H1 (cell line): Measurements from ENCODE around the gene NINJ2. TPM values are rescaled to one million over a fixed set of nuclear protein-coding genes. Genes with fewer than 3 reads are reported as not detected.

Experiments
- CTCF ChIA-PET: fragments of 300-600 bp; sonication (Branson Sonifier 250); formaldehyde crosslinking; loops from one replicate; lab custom pipeline; 2021; ENCODE audit not compliant: partially characterized antibody; lab: Charles Lee
- POLR2A ChIA-PET: fragments of 300-600 bp; sonication (Branson Sonifier 250); formaldehyde crosslinking; loops from one replicate; lab custom pipeline; 2021; ENCODE audit warnings: inconsistent platforms; ENCODE audit not compliant: partially characterized antibody; lab: Charles Lee
- DNase-seq, 2 experiments: peaks; one replicate each; pipeline versions ENCODE4 v3.0.0 to v3.0.0-alpha.2; 2010 to 2022; ENCODE audit warnings: low spot score in 2 of 2, low read depth in 1 of 2, mixed read lengths in 1 of 2
- FAIRE-seq: peaks from 2 replicates; lab custom pipeline; 2011; peaks lifted over from hg19 to GRCh38; lab: Jason Lieb, UNC
- H2AFZ ChIP-seq: 2 replicates; pipeline ENCODE4 v1.8.1; 2012; ENCODE audit warnings: low read length, inconsistent platforms
- H2AK5ac ChIP-seq: 2 replicates; pipeline ENCODE4 v1.6.1; 2013; ENCODE audit warnings: low read depth, low read length
- H2BK120ac ChIP-seq: replicated peaks from 2 replicates; pipeline ENCODE3; 2013; ENCODE audit warnings: low read depth, low read length, inconsistent platforms
- H2BK12ac ChIP-seq: 2 replicates; pipeline ENCODE4 v1.6.1; 2013; ENCODE audit warnings: low read depth, low read length
- H2BK15ac ChIP-seq: 2 replicates; pipeline ENCODE4 v1.6.1; 2013; ENCODE audit warnings: low read length
- H2BK20ac ChIP-seq: 2 replicates; pipeline ENCODE4 v1.6.1; 2013; ENCODE audit warnings: low read length
- H2BK5ac ChIP-seq: 2 replicates; pipeline ENCODE4 v1.6.1; 2013; ENCODE audit warnings: low read depth, low read length
- H3K14ac ChIP-seq: 2 replicates; pipeline ENCODE4 v1.6.1; 2013; ENCODE audit warnings: inconsistent platforms; ENCODE audit not compliant: insufficient read length
- H3K18ac ChIP-seq: 2 replicates; pipeline ENCODE4 v1.6.1; 2013; ENCODE audit warnings: low read length; ENCODE audit errors: extremely low read depth
- H3K23ac ChIP-seq: 2 replicates; pipeline ENCODE4 v1.6.1; 2013; ENCODE audit warnings: inconsistent platforms; ENCODE audit not compliant: insufficient read length
- H3K23me2 ChIP-seq: 2 replicates; pipeline ENCODE4 v1.6.1; 2013; ENCODE audit warnings: low read depth, low read length
- H3K27ac ChIP-seq: 2 replicates; pipeline ENCODE4 v1.6.1; 2011; ENCODE audit warnings: low read depth, low read length, inconsistent platforms
- H3K27me3 ChIP-seq, 4 experiments: replicated peaks in 1 of 4; 1 replicate in 1 of 4; 2 replicates in 3 of 4; pipeline versions ENCODE4 v1.6.1 to v1.8.1; 2011 to 2013; ENCODE audit warnings: low read length in 3 of 4, mild to moderate bottlenecking in 3 of 4, inconsistent platforms in 2 of 4, mixed read lengths in 2 of 4, moderate library complexity in 1 of 4; ENCODE audit not compliant: control insufficient read depth in 3 of 4, insufficient read depth in 3 of 4; ENCODE audit errors: extremely low read depth in 1 of 4
- H3K36me3 ChIP-seq, 4 experiments: 2 replicates each; pipeline versions ENCODE4 v1.6.1 to v1.8.1; 2011 to 2013; ENCODE audit warnings: mild to moderate bottlenecking in 4 of 4, low read length in 3 of 4, moderate library complexity in 2 of 4, control low read depth in 1 of 4, inconsistent platforms in 1 of 4; ENCODE audit not compliant: insufficient read depth in 4 of 4, control insufficient read depth in 2 of 4
- H3K4ac ChIP-seq: replicated peaks from 2 replicates; pipeline ENCODE3; 2013; ENCODE audit warnings: low read length, low read depth, mixed read lengths, inconsistent platforms; ENCODE audit not compliant: insufficient read length
- H3K4me1 ChIP-seq, 4 experiments: replicated peaks in 1 of 4; 1 replicate in 1 of 4; 2 replicates in 3 of 4; pipeline versions ENCODE4 v1.6.1 to v1.8.1; 2011 to 2013; ENCODE audit warnings: low read length in 3 of 4, inconsistent platforms in 2 of 4, mixed read lengths in 1 of 4; ENCODE audit not compliant: insufficient read depth in 4 of 4, control insufficient read depth in 3 of 4
- H3K4me2 ChIP-seq, 2 experiments: 2 replicates each; pipeline versions ENCODE4 v1.6.1 to v1.8.1; 2011 to 2013; ENCODE audit warnings: low read depth in 2 of 2, low read length in 2 of 2, control low read depth in 1 of 2, inconsistent platforms in 1 of 2, mild to moderate bottlenecking in 1 of 2; ENCODE audit not compliant: insufficient read depth in 1 of 2
- H3K4me3 ChIP-seq, 4 experiments: fragments of 200-600, 300-600 bp in 1 of 4; sonication (generic), shearing (Covaris generic), sonication (Bioruptor Twin) in 1 of 4; 2 replicates each; pipeline versions ENCODE4 v1.5.1 to v1.8.1; 2011 to 2016; ENCODE audit warnings: low read length in 4 of 4, low read depth in 3 of 4, control low read depth in 2 of 4, inconsistent platforms in 2 of 4, mild to moderate bottlenecking in 2 of 4, mixed read lengths in 1 of 4, moderate library complexity in 1 of 4; ENCODE audit not compliant: insufficient read depth in 2 of 4; ENCODE audit errors: extremely low read depth in 1 of 4
- H3K56ac ChIP-seq: replicated peaks from 2 replicates; pipeline ENCODE3; 2013; ENCODE audit warnings: low read depth, mild to moderate bottlenecking, mixed read lengths, low read length, inconsistent platforms; ENCODE audit not compliant: insufficient read length
- H3K79me1 ChIP-seq: 2 replicates; pipeline ENCODE4 v1.6.1; 2013; ENCODE audit warnings: low read depth, low read length, control low read depth
- H3K79me2 ChIP-seq, 2 experiments: 2 replicates each; pipeline versions ENCODE4 v1.6.1 to v1.8.1; 2012 to 2013; ENCODE audit warnings: low read length in 2 of 2, mild to moderate bottlenecking in 2 of 2, inconsistent platforms in 1 of 2; ENCODE audit not compliant: insufficient read depth in 2 of 2, control insufficient read depth in 1 of 2
- H3K9ac ChIP-seq, 4 experiments: replicated peaks in 1 of 4; 1 replicate in 1 of 4; 2 replicates in 3 of 4; pipeline versions ENCODE4 v1.6.1 to v1.8.1; 2011 to 2013; ENCODE audit warnings: low read depth in 3 of 4, low read length in 3 of 4, control low read depth in 2 of 4, mild to moderate bottlenecking in 2 of 4, moderate library complexity in 2 of 4, inconsistent platforms in 1 of 4; ENCODE audit errors: extremely low read depth in 1 of 4
- H3K9me3 ChIP-seq, 2 experiments: 2 replicates each; pipeline versions ENCODE4 v1.6.1 to v1.8.1; 2012 to 2013; ENCODE audit warnings: mild to moderate bottlenecking in 2 of 2, moderate library complexity in 2 of 2, control low read depth in 1 of 2, inconsistent platforms in 1 of 2, low read depth in 1 of 2, low read length in 1 of 2, mixed read lengths in 1 of 2; ENCODE audit not compliant: insufficient read depth in 2 of 2
- H4K20me1 ChIP-seq, 2 experiments: replicated peaks in 1 of 2; 2 replicates each; pipeline versions ENCODE3 to v1.8.1; 2011 to 2013; ENCODE audit warnings: inconsistent platforms in 2 of 2, low read length in 2 of 2, mild to moderate bottlenecking in 1 of 2; ENCODE audit not compliant: insufficient read depth in 2 of 2, control insufficient read depth in 1 of 2
- H4K5ac ChIP-seq: 2 replicates; pipeline ENCODE4 v1.6.1; 2013; ENCODE audit warnings: low read length, low read depth, mixed read lengths, inconsistent platforms; ENCODE audit not compliant: insufficient read length
- H4K8ac ChIP-seq: 2 replicates; pipeline ENCODE4 v1.8.0; 2013; ENCODE audit warnings: mild to moderate bottlenecking, moderate library complexity, low read length, inconsistent platforms; ENCODE audit not compliant: insufficient read depth; ENCODE audit errors: extremely low read depth
- H4K91ac ChIP-seq: replicated peaks from 2 replicates; pipeline ENCODE3; 2013; ENCODE audit warnings: low read length, mixed read lengths, inconsistent platforms; ENCODE audit not compliant: insufficient read length
- BRCA1 ChIP-seq: IDR thresholded peaks from 2 replicates; pipeline ENCODE4 v1.6.1; 2012; ENCODE audit warnings: low read depth, low read length, improper control_type of control experiment
- GABPA ChIP-seq: IDR thresholded peaks from 2 replicates; pipeline ENCODE4 v1.6.1; 2011; ENCODE audit warnings: mild to moderate bottlenecking, low read length, moderate library complexity, borderline replicate concordance; ENCODE audit not compliant: insufficient read depth
- GTF2F1 ChIP-seq: IDR thresholded peaks from 2 replicates; pipeline ENCODE4 v1.6.1; 2012; ENCODE audit warnings: low read depth, low read length, improper control_type of control experiment, borderline replicate concordance
- KDM4A ChIP-seq: IDR thresholded peaks from one replicate; pipeline ENCODE4 v1.7.1; 2012; ENCODE audit warnings: low read depth, mild to moderate bottlenecking, moderate library complexity, low read length, inconsistent platforms; ENCODE audit not compliant: severe bottlenecking
- MAX ChIP-seq: IDR thresholded peaks from 2 replicates; pipeline ENCODE4 v1.6.1; 2012; ENCODE audit warnings: inconsistent platforms
- NANOG ChIP-seq: IDR thresholded peaks from 2 replicates; pipeline ENCODE4 v1.6.1; 2011; ENCODE audit warnings: low read length, low read depth, mild to moderate bottlenecking, inconsistent platforms; ENCODE audit not compliant: insufficient read depth, poor library complexity, severe bottlenecking
- RAD21 ChIP-seq, 2 experiments: IDR thresholded peaks in 1 of 2; conservative IDR thresholded peaks in 1 of 2; 2 replicates each; pipeline ENCODE4 v1.6.1; 2011; ENCODE audit warnings: low read depth in 2 of 2, low read length in 2 of 2, improper control_type of control experiment in 1 of 2, inconsistent platforms in 1 of 2, mild to moderate bottlenecking in 1 of 2, moderate library complexity in 1 of 2
- SIX5 ChIP-seq: IDR thresholded peaks from 2 replicates; pipeline ENCODE4 v1.6.1; 2011; ENCODE audit warnings: mild to moderate bottlenecking, low read depth, low read length
- WGBS, 2 experiments: shearing (Covaris generic) in 1 of 2; methylation state at CpG; one replicate each; pipeline versions ENCODE4 v1.1.6 to v1.1.7; 2013 to 2015; ENCODE audit warnings: low lambda C conversion rate in 2 of 2, mixed read lengths in 2 of 2, inconsistent platforms in 1 of 2, low coverage in 1 of 2, missing lambda C conversion rate in 1 of 2; ENCODE audit not compliant: insufficient replicate concordance in 2 of 2, insufficient coverage in 1 of 2, insufficient read length in 1 of 2; ENCODE audit errors: extremely low coverage in 1 of 2, missing lambda C conversion rate in 1 of 2; 5-methylcytosine and 5-hydroxymethylcytosine counted together
- polyA plus RNA-seq, 7 experiments: library from polyadenylated mRNA; depleted of rRNA in 3 of 7; stranded (reverse) in 5 of 7; unstranded in 2 of 7; fragments of >200 nt in 5 of 7; fragments of 200-250 nt in 2 of 7; gene quantifications; 1 replicate in 5 of 7; 2 replicates in 1 of 7; 4 replicates in 1 of 7; pipeline versions ENCODE4 v1.2.1 to v1.2.3, GENCODE V29; 2011 to 2013; ENCODE audit warnings: missing spikeins in 2 of 7, mixed read lengths in 2 of 7
- total RNA-seq: library from RNA; stranded (reverse); fragmentation: NEBNext Ultra II Directional; extraction: Animal tissue kit (Norgen Biotek cat#: 25700); gene quantifications from 2 replicates; pipeline ENCODE4 v1.2.1, GENCODE V29; 2021
- TF ChIP-seq, protein P1 (sequence below): IDR thresholded peaks from 2 replicates; pipeline ENCODE4 v1.6.1; 2012; ENCODE audit warnings: inconsistent platforms

Gene NINJ2
- total and polyA plus RNA-seq, 2 of the 8 experiments (the other 6 are each of a cell fraction or from before 2014, with no cell fraction given): 1.4 TPM; not detected in 1

- Histone ChIP-seq H3K4me3 (no peak overlapping the region), H4K20me1 (no peaks in the 10 kb centered on the region), H4K8ac (no peak overlapping the region), H2BK12ac (no peak overlapping the region), H3K4ac (no peak overlapping the region), H3K9ac (no peak overlapping the region), H2BK15ac (no peak overlapping the region), H3K79me1 (no peaks in the 10 kb centered on the region), H3K79me2 (no peaks in the 10 kb centered on the region), H4K5ac (no peak overlapping the region), H3K23me2 (no peaks in the 10 kb centered on the region), H3K4me1 (no peaks in the 10 kb centered on the region), H3K18ac (no peak overlapping the region), H4K91ac (no peak overlapping the region), H3K27me3 (no peaks in the 10 kb centered on the region), H3K14ac (no peak overlapping the region), H2AK5ac (no peak overlapping the region), H2BK120ac (no peak overlapping the region), H3K27ac (no peak overlapping the region), H3K56ac (no peak overlapping the region), H3K23ac (no peak overlapping the region), H2AFZ (no peak overlapping the region), H3K4me2 (no peak overlapping the region), H2BK5ac (no peak overlapping the region), H2BK20ac (no peak overlapping the region), H3K36me3 (no peaks in the 10 kb centered on the region), H3K9me3 (no peaks in the 10 kb centered on the region)
- WGBS, 2 experiments: 96% methylated on average over 16 of the region's 16 CpGs; no CpG with 5 or more reads in 1 of the 2 experiments
- FAIRE-seq: no peak
- POLR2A ChIA-PET: no interaction called here
- DNase-seq: no peak
- CTCF ChIA-PET: interaction anchor here (0.9 to 3.1 kb wide), 4 partner anchors 10 to 229 kb away, joined by 3 to 17 read pairs (median 8); no protein-coding TSS in a partner anchor
- TF ChIP-seq NANOG (no peak), BRCA1 (no peak), GTF2F1 (no peak), SIX5 (no peak), RAD21 (IDR thresholded peaks at IDR 0.05 in 1 of 2, conservative IDR thresholded peaks at IDR 0.05 in 1 of 2; ENCODE audit: low read depth in 2 of 2, low read length in 2 of 2) (no peak), GABPA (no peak), KDM4A (no peak), MAX (no peak)
- TF ChIP-seq, protein P1, sequence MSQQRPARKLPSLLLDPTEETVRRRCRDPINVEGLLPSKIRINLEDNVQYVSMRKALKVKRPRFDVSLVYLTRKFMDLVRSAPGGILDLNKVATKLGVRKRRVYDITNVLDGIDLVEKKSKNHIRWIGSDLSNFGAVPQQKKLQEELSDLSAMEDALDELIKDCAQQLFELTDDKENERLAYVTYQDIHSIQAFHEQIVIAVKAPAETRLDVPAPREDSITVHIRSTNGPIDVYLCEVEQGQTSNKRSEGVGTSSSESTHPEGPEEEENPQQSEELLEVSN: no peak
Measured at GRCh38 chr12:586318-587071, 76.8 kb downstream of the NINJ2 start.
